Hepatocyte (in vitro differentiated cells): ENCODE data around the gene C21orf91. TPM values are rescaled to one million over a fixed set of nuclear protein-coding genes. Genes with fewer than 3 reads are reported as not detected.

ENCODE experiments used
- DNase-seq: peaks from one replicate; pipeline ENCODE4 v3.0.0-alpha.2; 2016; ENCODE audit warnings: low spot score
- H2AFZ ChIP-seq: fragments of 200-600 bp; sonication (generic); 2 replicates; pipeline ENCODE4 v1.6.0; 2016; ENCODE audit warnings: antibody characterized with exemption, mild to moderate bottlenecking
- H3K27ac ChIP-seq: fragments of 200-600 bp; sonication (generic); 2 replicates; pipeline ENCODE4 v1.5.1; 2016; ENCODE audit warnings: mild to moderate bottlenecking
- H3K27me3 ChIP-seq: fragments of 200-600 bp; sonication (generic); 2 replicates; pipeline ENCODE4 v1.6.1; 2016
- H3K36me3 ChIP-seq: fragments of 200-600 bp; sonication (generic); replicated peaks from 2 replicates; pipeline ENCODE4 v1.5.1; 2016; ENCODE audit warnings: low read depth; ENCODE audit not compliant: insufficient read depth
- H3K4me1 ChIP-seq: fragments of 200-600 bp; sonication (generic); 2 replicates; pipeline ENCODE4 v1.5.1; 2016; ENCODE audit warnings: mild to moderate bottlenecking, moderate library complexity; ENCODE audit not compliant: insufficient read depth
- H3K4me2 ChIP-seq: fragments of 200-600 bp; sonication (generic); 2 replicates; pipeline ENCODE4 v1.6.0; 2016
- H3K4me3 ChIP-seq: fragments of 200-600 bp; sonication (generic); 2 replicates; pipeline ENCODE4 v1.5.1; 2016; ENCODE audit warnings: mild to moderate bottlenecking
- H3K79me2 ChIP-seq: fragments of 200-600 bp; sonication (generic); 2 replicates; pipeline ENCODE4 v1.6.0; 2017; ENCODE audit warnings: mild to moderate bottlenecking
- H3K9me2 ChIP-seq: fragments of 200-600 bp; sonication (generic); replicated peaks from 2 replicates; pipeline ENCODE4 v1.6.0; 2017; ENCODE audit warnings: mild to moderate bottlenecking; ENCODE audit not compliant: insufficient read depth
- H3K9me3 ChIP-seq: fragments of 200-600 bp; sonication (generic); 2 replicates; pipeline ENCODE4 v1.5.1; 2016; ENCODE audit warnings: low read depth, mild to moderate bottlenecking
- H4K20me1 ChIP-seq: fragments of 200-600 bp; sonication (generic); 2 replicates; pipeline ENCODE4 v1.6.0; 2016; ENCODE audit warnings: mild to moderate bottlenecking; ENCODE audit not compliant: insufficient read depth, poor library complexity, severe bottlenecking
- CTCF ChIP-seq: fragments of 200-600 bp; sonication (generic); IDR thresholded peaks from 2 replicates; pipeline ENCODE4 v1.5.1; 2016; ENCODE audit warnings: antibody characterized with exemption, mild to moderate bottlenecking; ENCODE audit not compliant: poor library complexity
- EZH2 ChIP-seq: fragments of 200-600 bp; sonication (generic); IDR thresholded peaks from 2 replicates; pipeline ENCODE4 v1.6.1; 2016; ENCODE audit warnings: antibody characterized with exemption, mild to moderate bottlenecking, borderline replicate concordance
- EZH2phosphoT487 ChIP-seq: fragments of 200-600 bp; sonication (generic); IDR thresholded peaks from one replicate; pipeline ENCODE4 v1.6.1; 2018; ENCODE audit warnings: antibody characterized with exemption, mild to moderate bottlenecking, low read depth, moderate library complexity; ENCODE audit not compliant: unreplicated experiment, severe bottlenecking
- WGBS: methylation state at CpG from one replicate; pipeline ENCODE4 v1.1.6; 2016; ENCODE audit warnings: low lambda C conversion rate; ENCODE audit errors: missing lambda C conversion rate; 5-methylcytosine and 5-hydroxymethylcytosine counted together
- polyA plus RNA-seq: library from polyadenylated mRNA; unstranded; fragments of >200 nt; fragmentation: Nextera tagmentation; extraction: Ambion mirVana; gene quantifications from 2 replicates; pipeline ENCODE4 v1.2.1, GENCODE V29; 2016
- total RNA-seq: library from RNA; depleted of rRNA; stranded (reverse); fragments of >200 nt; gene quantifications from 2 replicates; pipeline ENCODE4 v1.2.3, GENCODE V29; 2014

C21orf91 gene
- total and polyA plus RNA-seq, 2 experiments from 2014 or later: 3.9 to 11.1 TPM

DNA sequence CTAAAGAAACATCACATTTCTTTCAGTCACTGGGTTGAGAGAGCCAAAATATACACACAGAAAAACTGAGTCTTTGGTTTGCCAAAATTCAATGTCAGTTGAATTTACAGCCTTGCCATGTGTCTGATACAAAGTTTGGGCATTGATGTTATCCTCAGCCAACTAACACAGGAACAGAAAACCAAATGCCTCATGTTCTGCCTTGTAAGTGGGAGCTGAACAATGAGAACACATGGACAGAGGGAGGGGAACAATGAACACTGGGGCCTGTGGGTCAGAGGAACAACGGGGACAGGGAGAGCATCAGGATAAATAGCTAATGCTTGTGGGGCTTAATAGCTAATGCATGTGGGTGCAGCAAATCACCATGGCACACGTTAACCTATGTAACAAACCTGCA is 39.6 kb upstream of the C21orf91 start:
- Histone ChIP-seq H3K36me3 (no peaks in the 10 kb centered on the region), H3K27ac (no peak overlapping the region), H3K4me3 (no peak overlapping the region), H3K9me3 (no peaks in the 10 kb centered on the region), H3K79me2 (no peaks in the 10 kb centered on the region), H3K27me3 (no peaks in the 10 kb centered on the region), H3K4me1 (no peaks in the 10 kb centered on the region), H3K4me2 (no peak overlapping the region), H3K9me2 (no peaks in the 10 kb centered on the region), H4K20me1 (no peaks in the 10 kb centered on the region), H2AFZ (no peak overlapping the region)
- 87% methylated on average over 2 of the region's 2 CpGs for WGBS
- TF ChIP-seq EZH2phosphoT487 (no peak), CTCF (no peak), EZH2 (no peak)
- no peak for DNase-seq

DNA sequence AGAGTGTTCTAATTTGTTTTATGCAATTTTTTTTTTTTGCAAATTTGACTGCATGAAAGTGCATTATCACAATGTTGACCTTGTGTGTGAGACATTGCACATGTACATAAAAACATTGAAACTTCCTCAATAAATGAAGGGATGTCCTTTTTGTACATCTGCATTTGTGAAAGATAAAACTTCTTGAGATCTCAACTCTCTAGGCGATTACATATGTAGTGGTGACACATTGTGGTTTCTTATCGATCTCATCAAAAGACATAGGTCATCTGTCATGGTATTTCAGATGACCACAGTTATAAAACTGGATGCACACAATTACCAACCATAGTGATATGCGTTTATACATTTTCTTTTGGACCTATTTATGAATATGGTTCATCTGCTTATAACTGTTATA is 35.6 kb upstream of the C21orf91 start:
- TF ChIP-seq EZH2 (no peak), EZH2phosphoT487 (no peak), CTCF (no peak)
- H3K4me3 ChIP-seq: no peak overlapping the region
- H3K79me2 ChIP-seq: no peaks in the 10 kb centered on the region
- no peaks in the 10 kb centered on the region for H3K9me3 ChIP-seq
- no peak overlapping the region for H3K4me2 ChIP-seq
- H3K27ac ChIP-seq: no peak overlapping the region
- H4K20me1 ChIP-seq: no peaks in the 10 kb centered on the region
- no peaks in the 10 kb centered on the region for H3K36me3 ChIP-seq
- H3K4me1 ChIP-seq: no peaks in the 10 kb centered on the region
- no peak overlapping the region for H2AFZ ChIP-seq
- H3K9me2 ChIP-seq: no peaks in the 10 kb centered on the region
- H3K27me3 ChIP-seq: no peaks in the 10 kb centered on the region
- DNase-seq: no peak
- WGBS: 88% methylated on average over 3 of the region's 3 CpGs

- H3K27ac ChIP-seq: no peak overlapping the region
- H3K4me2 ChIP-seq: no peak overlapping the region
- no peaks in the 10 kb centered on the region for H3K27me3 ChIP-seq
- 76% methylated on average over 9 of the region's 9 CpGs for WGBS
- DNase-seq: no peak
- TF ChIP-seq EZH2phosphoT487: no peak
- no peak for TF ChIP-seq EZH2
- TF ChIP-seq CTCF: no peak
- no peaks in the 10 kb centered on the region for H3K9me3 ChIP-seq
- no peaks in the 10 kb centered on the region for H4K20me1 ChIP-seq
- no peaks in the 10 kb centered on the region for H3K36me3 ChIP-seq
- no peak overlapping the region for H2AFZ ChIP-seq
- H3K79me2 ChIP-seq: no peaks in the 10 kb centered on the region
- no peak overlapping the region for H3K4me3 ChIP-seq
- no peaks in the 10 kb centered on the region for H3K9me2 ChIP-seq
- H3K4me1 ChIP-seq: no peaks in the 10 kb centered on the region
Measured at GRCh38 chr21:17853393-17854275, 34.5 kb upstream of the C21orf91 start.
